OCI-M2 (cell line): ENCODE results near the gene CLMN.

Experiments
- DNase-seq: peaks from one replicate; lab custom pipeline; 2025; ENCODE audit not compliant: unreplicated experiment; lab: John Stamatoyannopoulos, UW

Gene CLMN

GRCh38 chr14:95244587-95244986 lies 75.1 kb downstream of the CLMN start:
- DNase-seq: no peak

GRCh38 chr14:95242870-95243269 lies 76.8 kb downstream of the CLMN start:
- DNase-seq: no peak

DNA sequence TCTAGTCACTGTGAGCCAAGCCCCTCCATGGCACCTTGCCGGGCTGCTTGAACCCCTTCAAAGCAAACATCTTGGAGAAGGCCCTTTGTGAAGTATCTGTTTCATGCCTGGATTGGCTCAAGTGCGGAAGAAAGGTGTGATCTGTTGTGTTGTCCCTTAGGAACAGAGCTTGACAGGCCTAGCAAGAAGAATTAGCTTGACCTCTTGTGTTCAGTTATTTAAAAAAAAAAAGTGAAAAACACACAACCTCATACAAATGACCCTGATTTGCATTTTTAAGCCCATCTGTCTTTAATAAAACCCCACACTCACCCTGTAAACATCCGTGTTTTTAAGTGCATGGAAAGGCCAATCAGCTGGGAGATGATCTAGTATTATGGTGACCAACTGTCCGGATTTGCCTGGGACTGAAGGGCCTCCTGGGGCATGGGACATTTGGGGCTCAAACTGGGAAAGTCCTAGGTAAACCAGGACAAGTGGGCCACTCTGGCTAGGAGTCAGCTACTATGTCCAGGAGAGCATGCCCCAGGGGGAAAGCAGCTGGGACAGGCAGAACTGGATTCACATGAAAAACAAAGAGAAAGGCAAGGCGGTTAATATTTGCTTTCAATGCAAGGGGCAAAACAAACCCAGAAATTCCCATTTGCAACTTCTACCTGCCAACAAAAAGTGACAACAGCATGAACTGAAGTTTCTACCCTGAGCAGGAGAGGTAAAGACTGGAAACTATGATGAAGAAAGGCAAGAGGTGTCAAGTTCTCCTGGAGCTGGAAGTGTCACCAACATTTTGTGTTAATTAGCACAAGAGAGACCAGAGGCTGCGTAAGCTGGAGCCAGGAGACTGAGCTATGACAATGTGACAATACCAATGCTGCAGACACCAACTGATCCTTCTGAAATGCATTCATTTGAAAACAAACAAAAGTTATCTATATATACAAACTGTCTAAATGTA lies 78.6 kb downstream of the CLMN start:
- no peak for DNase-seq

GRCh38 chr14:95238487-95239298 lies 81.0 kb downstream of the CLMN start:
- DNase-seq: no peak

DNA sequence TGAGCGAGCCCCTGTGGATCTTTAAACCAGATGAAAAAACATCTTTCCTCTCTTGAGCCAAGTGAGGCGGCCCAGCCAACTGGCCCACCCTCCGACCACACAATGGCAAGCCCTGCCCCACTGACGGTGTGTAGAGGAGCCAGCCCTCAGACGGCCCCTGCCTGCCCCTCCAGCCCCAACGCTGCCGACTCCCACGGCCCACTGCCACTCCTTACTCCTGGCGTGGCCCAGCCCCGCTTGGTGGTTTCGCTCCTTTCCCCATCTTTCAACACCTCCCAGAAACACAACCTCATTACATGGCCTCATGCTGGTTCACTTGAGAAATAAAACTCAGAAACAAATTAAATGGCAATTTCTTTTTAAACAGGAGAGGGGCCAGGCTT lies 81.8 kb downstream of the CLMN start:
- DNase-seq: no peak

DNA sequence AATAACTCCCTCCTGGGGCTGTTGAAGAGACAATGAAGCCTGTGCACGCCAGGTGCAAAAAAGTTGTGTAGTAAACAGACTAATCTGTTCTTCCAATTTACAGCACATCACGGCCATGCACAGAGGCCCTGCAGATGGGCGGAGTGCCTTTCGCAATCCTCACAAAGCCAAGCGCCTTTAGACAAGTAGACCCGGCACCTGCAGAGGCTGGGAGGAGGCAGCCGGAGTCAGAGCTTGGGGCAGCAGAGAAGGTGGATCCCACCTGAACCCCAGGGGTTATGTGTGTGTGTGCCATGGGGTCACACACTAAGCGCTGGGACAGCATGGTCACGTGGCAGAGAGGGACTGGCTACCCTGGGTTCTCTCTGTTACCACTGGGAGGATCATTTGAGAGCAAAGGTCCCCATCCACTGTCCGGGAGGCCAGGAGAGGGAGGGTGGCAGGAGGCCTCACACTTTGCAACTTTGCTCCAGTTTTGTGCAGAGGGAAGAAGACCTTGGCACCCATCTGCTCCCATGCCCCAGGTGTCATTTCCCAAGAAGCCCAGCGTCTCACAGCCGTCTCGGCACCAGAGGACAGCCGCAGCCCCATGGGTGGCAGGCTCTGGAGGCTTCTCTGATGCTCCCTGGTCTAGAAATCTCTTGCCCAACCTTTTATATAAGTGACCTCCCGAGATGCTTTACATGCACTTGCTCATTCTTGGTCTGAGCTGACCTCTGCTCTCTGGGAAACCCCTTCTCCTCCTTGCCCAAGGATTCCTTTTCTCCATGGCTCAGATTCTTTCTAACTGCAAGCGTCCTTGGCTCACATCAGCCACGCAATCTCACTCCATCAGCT lies 82.4 kb downstream of the CLMN start:
- DNase-seq: no peak

GRCh38 chr14:95236221-95236620 lies 83.5 kb downstream of the CLMN start:
- no peak for DNase-seq

GRCh38 chr14:95235767-95236166 lies 83.9 kb downstream of the CLMN start:
- DNase-seq: no peak

- no peak for DNase-seq
Observed at GRCh38 chr14:95235351-95235750, 84.4 kb downstream of the CLMN start.

GRCh38 chr14:95234426-95234825 lies 85.3 kb downstream of the CLMN start:
- no peak for DNase-seq

DNA sequence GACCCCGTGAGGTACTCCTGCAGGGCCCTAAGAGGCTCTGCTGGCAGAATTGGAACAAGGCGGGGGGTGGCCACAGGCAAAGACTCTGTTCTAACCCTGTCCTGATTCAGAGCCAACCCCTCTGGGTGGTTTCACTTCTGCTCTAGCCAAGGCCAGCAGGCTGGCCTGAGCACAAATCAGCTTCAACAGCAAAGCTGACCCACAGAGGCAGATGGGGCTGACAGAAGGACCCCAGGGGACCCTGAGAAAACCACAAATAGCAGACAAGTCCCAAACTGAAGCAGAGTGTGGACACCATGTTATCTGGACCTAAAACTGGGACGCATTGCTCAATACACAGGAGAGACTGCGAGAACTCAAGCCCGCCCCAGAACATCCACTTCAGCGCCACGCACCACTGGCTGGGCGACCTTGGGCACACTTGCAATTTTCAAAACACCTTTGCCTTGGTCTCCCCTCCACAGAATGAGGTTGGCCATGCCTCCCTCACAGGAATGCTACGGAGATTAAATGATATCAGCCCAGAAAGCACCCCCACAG lies 85.9 kb downstream of the CLMN start:
- DNase-seq: no peak

DNA sequence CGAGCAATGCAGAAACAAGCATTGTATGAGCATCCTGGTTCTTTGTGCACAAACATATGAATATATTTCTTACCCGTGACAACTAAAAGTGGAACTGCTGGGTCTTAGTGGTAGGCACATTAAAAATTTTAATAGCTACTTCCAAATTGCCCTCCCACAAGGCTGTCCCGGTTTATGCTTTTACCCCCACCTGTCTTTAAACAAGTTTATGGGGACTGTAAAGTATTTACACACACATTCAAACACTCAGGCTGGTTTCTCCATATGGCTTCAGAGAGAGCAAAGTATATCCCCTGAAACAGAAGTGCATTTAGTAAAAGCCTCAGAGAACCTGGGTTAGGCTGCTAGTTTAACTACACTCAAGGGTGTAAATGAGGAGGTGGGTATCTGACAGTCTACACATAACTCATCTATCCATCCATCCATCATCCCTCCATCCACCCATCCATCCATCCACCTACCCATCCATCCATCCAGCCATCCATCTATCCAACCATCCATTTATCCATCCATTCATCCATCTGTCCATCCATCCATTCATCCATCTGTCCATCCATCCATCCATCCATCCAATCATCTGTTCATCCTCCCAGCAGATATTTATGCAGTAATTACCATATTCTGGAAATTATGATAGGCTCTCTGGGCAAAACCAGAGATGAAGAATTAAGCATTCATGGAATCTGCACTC lies 86.7 kb downstream of the CLMN start:
- no peak for DNase-seq

- no peak for DNase-seq
Observed at GRCh38 chr14:95231966-95232633, 87.6 kb downstream of the CLMN start.

DNA sequence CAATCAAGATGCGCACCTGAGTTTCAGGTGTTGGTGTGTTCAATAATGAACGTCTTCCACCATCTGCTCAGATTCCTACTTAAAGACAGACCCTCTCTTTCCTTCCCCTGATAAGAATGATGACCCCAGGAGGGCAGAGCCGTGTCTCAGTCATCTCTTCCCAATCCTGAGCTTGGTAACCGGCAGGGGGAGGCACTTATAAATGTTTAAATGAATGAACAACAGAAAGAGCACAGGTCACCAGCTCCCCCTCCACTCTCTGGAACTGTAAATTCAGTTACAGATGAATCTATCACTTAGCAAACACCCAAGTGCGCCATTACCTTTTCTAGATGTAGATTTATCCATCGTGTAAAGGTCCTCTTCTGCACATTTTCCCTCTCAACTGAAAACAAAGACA lies 90.0 kb downstream of the CLMN start:
- DNase-seq: no peak

- no peak for DNase-seq
Observed at GRCh38 chr14:95228240-95228639, 91.5 kb downstream of the CLMN start.

DNA sequence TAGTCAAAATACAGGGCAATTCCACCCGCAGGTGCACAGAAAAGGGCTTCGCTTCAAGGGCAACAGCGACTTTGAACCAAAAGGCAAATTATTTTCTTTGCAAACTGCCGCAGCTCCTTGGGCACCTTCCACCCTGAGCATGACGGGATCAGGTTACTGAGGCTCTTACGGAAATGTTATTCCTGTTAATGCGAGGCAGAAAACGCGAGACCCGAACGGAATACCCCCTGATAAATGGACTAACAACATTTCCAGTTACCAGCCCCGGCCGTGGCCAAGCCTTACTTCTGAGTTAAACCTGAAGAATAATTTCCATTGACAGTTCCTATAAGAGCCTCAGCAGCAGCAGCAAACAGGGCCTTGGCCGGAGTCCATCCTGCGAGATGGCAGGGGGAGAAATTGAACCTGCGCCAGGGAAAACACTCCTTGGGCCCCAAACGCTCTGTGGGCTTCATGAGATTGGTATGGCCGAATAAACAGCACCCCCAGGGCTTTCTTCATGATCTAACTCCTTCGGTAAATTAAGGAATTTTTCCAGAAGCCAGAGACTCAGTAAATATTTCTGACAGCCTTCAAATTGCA lies 92.3 kb downstream of the CLMN start:
- DNase-seq: no peak

DNA sequence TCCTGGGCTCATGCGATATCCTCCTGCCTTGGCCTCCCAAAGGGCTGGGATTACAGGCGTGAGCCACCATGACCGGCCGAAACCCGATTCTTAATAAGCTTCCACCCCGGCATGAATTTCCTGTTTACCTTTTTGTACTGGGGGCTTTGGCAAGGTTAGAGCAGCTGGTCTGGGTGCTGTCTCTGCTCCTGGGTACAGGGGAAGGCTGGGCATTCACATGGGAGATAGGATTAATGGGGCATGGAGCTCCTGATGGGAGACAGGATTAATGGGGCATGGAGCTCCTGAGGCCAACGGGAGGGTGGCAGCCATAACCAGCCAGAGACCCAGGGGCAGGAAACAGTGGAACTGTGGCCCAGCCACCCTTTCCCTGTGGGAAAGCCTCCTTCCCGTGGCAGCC lies 92.9 kb downstream of the CLMN start:
- DNase-seq: no peak

DNA sequence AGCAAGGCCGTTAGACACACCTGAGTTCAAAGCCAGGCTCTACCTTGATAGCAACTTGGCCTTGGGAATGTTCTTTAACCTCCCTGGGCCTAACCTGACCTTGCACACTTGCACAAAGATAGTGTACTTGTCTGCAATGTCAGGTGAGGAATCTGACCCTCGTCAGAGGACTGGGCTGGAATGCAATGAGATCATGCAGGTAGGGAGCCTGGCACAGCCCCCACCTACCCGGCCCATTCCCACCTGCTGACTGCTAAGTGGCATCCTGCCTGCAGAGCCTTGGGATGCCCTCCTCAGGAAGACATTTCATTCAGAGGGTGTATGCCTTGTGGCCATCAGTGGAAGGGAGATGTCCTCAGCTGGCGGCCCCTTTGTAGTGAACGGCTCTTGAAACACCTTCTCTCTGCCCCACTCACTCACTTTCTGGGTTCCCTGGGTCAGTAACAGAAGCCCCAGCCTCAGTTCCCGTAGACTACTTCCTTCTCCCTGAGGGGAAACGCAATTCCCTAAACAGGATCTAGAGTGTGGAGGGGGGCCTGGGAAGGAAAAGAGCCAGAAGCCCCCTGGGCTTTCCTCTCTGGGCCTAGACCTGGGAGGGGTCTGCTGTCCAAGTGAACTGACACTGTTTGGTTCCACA lies 94.3 kb downstream of the CLMN start:
- no peak for DNase-seq

- DNase-seq: no peak
Observed at GRCh38 chr14:95222870-95223398, 96.8 kb downstream of the CLMN start.
